ENCODE results near the gene APP.

DNA sequence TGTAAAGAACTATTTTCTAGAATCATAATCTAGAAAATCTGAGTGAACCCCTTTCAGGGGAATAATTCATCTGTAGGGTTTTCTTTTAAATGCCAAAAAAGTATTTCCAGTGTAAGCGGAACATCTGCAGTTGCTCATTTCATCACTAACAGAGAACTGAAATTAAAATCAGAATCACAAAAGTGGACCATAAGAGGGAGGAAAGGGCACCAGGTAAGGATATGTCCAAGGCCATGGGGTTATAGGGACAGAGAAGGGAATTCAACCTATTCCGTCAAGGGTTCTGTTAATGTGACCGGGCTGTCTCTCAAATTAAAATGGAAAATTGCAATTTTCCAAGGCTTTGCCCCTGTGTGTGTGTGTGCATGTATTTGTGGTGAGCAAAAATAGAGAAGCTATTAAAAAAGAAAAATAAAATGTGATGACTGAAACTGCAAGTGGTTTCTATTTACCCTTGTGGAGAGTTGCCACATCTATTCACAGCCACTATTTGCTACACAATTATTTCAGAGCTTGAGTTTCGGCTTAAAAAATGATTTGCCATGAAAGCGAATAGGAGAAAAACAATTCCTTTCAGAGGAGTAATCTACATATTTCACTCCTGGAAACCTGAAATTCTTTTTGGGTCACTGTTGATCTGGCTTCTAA, 53.1 kb downstream of the APP start:
- TF ChIP-seq ZNF70 (CRISPR knock-in tag; IDR thresholded peaks at IDR 0.05) (no peak), TCF4 (CRISPR knock-in tag; IDR thresholded peaks at IDR 0.05; ENCODE audit: borderline replicate concordance) (no peak), BACH2 (CRISPR knock-in tag; IDR thresholded peaks at IDR 0.05; ENCODE audit: borderline replicate concordance) (no peak), PATZ1 (CRISPR knock-in tag; IDR thresholded peaks at IDR 0.05; ENCODE audit: borderline replicate concordance) (no peak), ZFP3 (CRISPR knock-in tag; IDR thresholded peaks at IDR 0.05) (no peak), CSDC2 (CRISPR knock-in tag; IDR thresholded peaks at IDR 0.05) (no peak), ZC3H10 (CRISPR knock-in tag; IDR thresholded peaks at IDR 0.05) (no peak), GLIS3 (CRISPR knock-in tag; IDR thresholded peaks at IDR 0.05) (no peak), POU6F1 (CRISPR knock-in tag; IDR thresholded peaks at IDR 0.05; ENCODE audit: borderline replicate concordance, low read depth) (no peak), ESRRG (CRISPR knock-in tag; IDR thresholded peaks at IDR 0.05) (no peak), SNAI2 (CRISPR knock-in tag; IDR thresholded peaks at IDR 0.05) (no peak)
- TF ChIP-seq, protein P1, sequence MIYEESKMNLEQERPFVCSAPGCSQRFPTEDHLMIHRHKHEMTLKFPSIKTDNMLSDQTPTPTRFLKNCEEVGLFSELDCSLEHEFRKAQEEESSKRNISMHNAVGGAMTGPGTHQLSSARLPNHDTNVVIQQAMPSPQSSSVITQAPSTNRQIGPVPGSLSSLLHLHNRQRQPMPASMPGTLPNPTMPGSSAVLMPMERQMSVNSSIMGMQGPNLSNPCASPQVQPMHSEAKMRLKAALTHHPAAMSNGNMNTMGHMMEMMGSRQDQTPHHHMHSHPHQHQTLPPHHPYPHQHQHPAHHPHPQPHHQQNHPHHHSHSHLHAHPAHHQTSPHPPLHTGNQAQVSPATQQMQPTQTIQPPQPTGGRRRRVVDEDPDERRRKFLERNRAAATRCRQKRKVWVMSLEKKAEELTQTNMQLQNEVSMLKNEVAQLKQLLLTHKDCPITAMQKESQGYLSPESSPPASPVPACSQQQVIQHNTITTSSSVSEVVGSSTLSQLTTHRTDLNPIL (CRISPR knock-in tag; IDR thresholded peaks at IDR 0.05; ENCODE audit: low read depth), result no peak
- TF ChIP-seq, protein P2, sequence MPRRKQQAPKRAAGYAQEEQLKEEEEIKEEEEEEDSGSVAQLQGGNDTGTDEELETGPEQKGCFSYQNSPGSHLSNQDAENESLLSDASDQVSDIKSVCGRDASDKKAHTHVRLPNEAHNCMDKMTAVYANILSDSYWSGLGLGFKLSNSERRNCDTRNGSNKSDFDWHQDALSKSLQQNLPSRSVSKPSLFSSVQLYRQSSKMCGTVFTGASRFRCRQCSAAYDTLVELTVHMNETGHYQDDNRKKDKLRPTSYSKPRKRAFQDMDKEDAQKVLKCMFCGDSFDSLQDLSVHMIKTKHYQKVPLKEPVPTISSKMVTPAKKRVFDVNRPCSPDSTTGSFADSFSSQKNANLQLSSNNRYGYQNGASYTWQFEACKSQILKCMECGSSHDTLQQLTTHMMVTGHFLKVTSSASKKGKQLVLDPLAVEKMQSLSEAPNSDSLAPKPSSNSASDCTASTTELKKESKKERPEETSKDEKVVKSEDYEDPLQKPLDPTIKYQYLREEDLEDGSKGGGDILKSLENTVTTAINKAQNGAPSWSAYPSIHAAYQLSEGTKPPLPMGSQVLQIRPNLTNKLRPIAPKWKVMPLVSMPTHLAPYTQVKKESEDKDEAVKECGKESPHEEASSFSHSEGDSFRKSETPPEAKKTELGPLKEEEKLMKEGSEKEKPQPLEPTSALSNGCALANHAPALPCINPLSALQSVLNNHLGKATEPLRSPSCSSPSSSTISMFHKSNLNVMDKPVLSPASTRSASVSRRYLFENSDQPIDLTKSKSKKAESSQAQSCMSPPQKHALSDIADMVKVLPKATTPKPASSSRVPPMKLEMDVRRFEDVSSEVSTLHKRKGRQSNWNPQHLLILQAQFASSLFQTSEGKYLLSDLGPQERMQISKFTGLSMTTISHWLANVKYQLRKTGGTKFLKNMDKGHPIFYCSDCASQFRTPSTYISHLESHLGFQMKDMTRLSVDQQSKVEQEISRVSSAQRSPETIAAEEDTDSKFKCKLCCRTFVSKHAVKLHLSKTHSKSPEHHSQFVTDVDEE (CRISPR knock-in tag; IDR thresholded peaks at IDR 0.05), result no peak
- TF ChIP-seq, protein P3, sequence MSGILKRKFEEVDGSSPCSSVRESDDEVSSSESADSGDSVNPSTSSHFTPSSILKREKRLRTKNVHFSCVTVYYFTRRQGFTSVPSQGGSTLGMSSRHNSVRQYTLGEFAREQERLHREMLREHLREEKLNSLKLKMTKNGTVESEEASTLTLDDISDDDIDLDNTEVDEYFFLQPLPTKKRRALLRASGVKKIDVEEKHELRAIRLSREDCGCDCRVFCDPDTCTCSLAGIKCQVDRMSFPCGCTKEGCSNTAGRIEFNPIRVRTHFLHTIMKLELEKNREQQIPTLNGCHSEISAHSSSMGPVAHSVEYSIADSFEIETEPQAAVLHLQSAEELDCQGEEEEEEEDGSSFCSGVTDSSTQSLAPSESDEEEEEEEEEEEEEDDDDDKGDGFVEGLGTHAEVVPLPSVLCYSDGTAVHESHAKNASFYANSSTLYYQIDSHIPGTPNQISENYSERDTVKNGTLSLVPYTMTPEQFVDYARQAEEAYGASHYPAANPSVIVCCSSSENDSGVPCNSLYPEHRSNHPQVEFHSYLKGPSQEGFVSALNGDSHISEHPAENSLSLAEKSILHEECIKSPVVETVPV (CRISPR knock-in tag; IDR thresholded peaks at IDR 0.05), result no peak
